Stimulated activated CD8-positive, alpha-beta memory T cell treated with anti-CD3 and anti-CD28 coated beads, Interleukin-12 subunit alpha, Interleukin-12 subunit beta, amount 100 ng/mL, for 24 hours (primary cell): ENCODE results near the gene FBXL16.

Source experiments
- DNase-seq: peaks from one replicate; pipeline ENCODE4 v3.0.0-alpha.2; 2020; ENCODE audit errors: extremely low read depth

The FBXL16 gene

DNA sequence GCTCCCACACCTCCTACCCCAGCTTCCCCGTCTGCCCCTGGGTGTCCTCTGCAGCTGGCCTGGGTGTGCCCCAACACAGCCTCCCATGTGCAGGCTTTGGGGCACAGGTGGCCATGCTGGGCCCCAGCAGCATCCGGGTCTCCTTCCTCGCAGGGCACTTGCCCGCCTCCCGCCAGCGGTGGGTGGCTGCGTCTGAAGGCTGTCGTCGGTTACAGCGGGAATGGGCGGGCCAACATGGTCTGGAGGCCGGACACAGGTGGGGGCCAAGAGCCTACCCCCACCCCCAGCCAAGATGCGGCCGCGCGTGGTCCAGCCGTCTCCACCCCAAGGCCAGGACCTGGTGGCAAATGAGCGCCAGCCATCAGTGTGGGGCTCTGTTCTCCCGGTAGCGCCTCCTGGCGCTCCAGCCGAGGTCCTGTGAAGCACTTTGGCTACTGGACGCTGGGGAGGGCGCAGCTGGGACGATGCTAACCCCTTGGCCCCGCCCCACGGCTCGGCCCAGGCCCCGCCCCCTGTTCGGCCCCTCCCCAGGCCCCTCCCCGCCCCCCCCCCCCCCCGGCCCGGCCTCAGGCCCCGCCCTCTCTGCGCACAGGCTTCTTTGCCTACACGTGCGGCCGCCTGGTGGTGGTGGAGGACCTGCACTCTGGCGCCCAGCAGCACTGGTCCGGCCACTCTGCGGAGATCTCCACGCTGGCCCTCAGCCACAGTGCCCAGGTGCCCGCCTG, 45.0 kb downstream of the FBXL16 start:
- peak; percentile 52 for DNase-seq

DNA sequence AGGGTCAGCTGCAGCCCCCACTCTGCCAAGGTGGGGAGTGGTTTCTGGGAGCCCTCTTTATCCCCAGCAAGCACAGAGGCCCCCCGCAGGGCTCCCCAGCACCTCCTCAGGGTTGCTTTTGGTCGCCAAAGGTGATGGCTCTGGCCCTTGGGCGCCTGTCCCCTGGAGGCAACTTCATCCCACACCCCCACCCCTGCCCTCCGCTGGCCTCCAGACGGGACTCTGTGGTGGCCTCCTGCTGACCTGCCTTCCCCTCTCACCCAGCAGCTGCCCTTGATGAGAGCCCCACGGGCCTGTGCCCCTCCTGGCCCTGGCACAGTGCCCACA, 45.5 kb downstream of the FBXL16 start:
- DNase-seq, result no peak

DNA sequence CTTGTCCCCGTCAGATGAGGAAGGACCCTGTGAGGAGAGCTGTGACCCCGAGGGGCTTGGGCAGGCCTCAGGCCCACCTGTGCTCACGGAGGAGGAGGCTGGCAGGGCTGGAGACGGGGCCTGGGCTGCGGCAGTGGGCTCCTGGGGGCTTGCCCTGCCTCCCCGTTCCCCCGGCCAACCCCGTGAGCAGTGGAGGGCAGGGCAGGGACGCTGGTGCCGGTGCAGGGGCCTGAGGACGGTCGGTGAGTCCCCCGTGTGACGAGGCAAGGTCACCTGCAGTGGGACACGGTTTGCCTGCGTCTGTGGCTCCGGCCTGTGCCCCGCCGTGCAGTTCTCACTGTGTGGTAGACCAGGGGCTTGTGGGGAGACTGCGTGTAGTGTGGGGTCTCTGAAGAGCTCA, 46.0 kb downstream of the FBXL16 start:
- no peak for DNase-seq

GRCh38 chr16:658679-659571, 46.7 kb downstream of the FBXL16 start:
- no peak for DNase-seq

DNA sequence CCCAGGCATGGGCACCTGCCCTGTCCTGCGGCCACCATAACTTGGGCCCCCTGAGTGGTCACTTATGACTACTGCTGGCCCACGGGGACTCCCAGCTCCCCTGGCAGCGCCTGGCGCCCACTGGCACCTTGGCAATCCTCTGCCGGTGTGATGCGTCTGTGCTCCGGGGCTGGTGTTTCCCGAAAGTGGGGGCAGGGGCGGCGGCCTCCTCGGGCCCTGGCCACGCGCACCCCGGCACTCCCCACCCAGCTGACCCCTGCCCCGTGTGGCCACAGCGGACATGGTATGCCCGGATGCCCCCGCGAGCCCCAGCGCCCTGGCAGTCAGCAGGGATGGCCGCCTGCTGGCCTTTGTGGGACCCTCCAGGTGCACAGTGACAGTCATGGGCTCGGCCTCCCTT, 48.1 kb downstream of the FBXL16 start:
- DNase-seq, result no peak

GRCh38 chr16:654034-654433, 51.6 kb downstream of the FBXL16 start:
- no peak for DNase-seq

DNA sequence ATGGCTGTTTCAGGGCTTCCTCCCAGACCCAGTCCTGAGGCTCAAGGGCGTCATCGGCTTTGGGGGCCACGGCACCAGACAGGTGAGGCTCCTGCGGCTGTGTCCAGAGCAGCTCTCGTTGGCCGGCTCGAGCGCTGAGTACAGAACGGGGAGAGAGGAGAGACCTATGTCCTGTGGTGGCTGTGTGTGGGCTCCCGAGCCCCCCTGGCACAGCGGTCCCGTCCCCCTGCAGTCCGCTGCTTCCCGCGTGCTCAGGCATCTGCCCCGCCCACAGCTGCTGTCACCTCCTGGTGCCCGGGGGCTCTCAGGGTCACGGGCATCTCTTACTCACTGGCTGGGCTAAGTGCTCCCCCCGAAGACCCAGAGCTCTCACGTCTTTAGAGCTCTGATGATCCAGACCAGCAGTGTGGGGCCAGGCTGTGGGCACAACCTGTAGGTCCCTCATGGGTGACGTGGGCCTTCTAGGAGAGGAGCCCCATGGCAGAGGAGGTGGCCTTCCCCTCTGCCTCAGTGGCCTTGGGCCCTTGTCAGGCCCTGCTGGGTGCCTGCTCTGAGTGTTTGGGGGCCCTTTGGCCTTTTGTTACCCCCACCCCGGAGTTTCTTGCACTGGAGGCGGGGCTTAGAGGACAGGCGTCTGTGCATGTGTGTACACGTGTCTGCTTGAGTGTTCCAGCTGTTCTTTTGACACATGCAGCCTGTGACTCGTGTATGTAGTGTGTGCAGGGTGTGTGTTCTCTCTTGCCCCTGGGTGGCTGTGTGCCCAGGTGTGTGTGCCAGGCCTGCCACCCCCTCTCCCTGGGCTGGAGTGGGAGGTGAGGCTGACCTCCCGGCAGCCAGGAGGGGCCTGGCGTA, 52.9 kb downstream of the FBXL16 start:
- no peak for DNase-seq

DNA sequence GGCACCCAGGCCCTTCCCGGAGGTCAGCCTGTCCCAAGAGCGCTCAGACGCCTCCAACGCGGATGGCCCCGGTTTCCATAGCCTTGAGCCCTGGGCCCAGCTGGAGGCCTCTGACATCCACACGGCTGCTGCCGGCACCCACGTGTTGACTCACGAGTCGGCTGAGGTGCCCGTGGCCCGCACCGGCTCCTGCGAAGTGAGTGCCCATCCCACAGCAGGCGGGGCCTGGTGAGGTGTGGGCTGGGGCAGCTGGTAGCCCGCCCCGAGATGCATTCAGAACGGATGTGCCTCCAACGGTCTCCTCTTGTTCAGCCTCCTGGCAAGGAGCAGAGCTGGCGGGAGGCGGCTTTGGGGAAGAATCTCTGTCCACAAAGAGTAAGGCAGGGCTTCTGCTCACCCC, 53.8 kb downstream of the FBXL16 start:
- DNase-seq, result no peak

DNA sequence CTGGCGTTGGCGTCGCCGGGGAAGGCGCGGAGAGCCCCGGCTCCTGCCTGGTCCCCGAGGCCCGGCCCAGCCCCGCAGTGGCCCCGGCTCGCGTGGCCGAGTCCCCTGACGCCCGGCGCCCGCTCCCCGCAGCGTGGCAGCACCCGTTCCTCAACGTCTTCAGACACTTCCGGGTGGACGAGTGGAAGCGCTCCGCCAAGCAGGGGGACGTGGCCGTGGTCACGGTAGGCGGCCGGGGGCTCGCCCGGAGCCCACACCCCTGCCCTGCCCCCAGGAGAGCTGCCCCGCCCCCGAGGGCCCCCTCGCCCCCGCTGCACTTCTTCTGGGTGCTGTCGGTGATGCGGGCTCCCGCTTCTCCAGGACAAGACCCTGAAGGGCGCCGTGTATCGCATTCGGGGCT, 56.0 kb downstream of the FBXL16 start:
- DNase-seq, result no peak

- peak; percentile 90 for DNase-seq
These were observed 56.6 kb downstream of the FBXL16 start, which contains the start of gene WDR90 for GRCh38 chr16:648781-649589. WDR90 (plus strand) TSS chr16:649365; CDS start chr16:649417, 52 bp downstream.

- DNase-seq, result no peak
These were observed 57.4 kb downstream of the FBXL16 start for GRCh38 chr16:648071-648780.

- no peak for DNase-seq
These were observed 58.3 kb downstream of the FBXL16 start for GRCh38 chr16:647173-647902.

DNA sequence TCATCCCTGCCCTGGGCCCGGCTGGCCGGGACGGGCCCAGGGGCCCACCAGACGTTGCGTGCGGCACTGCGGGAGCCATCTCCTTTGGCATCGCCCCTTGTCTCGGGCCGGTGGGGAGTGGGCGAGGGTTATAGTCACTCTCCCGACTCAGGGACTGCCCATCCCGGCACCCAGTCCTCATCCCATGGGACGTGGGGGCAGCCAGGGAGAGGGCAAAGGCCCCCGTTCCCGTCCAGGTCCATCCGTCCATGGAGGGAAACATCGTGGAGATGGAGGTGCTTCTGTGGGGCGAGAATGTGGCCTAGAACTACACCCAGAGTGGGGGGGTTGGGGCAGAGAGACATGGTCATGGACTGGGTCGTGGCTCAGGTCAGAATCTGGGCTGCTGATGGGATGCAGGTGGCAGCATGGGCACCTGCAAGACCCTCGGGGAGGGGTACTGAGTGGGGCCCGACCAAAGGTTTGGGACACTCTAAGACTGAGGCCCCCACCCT, 58.9 kb downstream of the FBXL16 start:
- DNase-seq, result no peak

- DNase-seq, result no peak
These were observed 59.5 kb downstream of the FBXL16 start for GRCh38 chr16:645852-646678.

DNA sequence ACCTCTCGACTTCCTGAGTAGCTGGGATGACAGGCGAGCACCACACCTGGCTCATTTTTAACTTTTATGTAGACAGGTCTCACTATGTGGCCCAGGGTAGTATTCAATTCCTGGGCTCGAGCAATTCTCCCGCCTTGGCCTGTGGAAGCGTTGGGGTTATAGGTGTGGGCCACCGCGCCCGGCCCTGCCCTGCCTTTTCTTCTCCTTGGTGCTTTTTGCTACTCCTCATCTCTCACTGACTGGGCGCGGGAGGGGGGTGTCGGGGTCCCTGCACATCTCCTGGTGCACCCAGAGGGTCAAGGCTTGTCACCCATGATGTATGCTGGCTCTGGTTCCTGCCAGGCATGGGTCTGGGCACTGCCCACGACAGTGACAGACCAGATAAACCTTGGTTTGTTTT, 61.0 kb downstream of the FBXL16 start:
- no peak for DNase-seq

DNA sequence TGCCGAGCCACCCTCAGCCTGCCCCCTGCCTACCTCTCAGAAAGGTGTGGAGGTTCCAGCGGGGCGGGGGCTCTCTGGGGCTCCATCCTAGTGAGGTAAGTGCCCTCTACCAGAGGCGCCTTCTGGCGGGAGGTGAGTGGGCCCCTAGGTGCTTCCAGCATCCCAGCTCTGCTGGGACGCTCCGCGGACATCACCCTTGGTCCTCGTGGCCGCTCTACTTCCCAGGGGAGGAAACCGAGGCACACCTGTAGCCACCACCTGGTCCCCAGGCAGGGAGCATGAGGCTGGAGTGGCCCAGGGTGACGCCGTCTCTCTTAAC, 62.6 kb downstream of the FBXL16 start:
- DNase-seq, result no peak
